ENCODE results near the gene LMF1.
"Not testable (repeated sequence)": the region's sequence is repeated elsewhere in the genome, so short reads cannot be mapped to it uniquely, and the experiment has no call there.

LMF1 gene

DNA sequence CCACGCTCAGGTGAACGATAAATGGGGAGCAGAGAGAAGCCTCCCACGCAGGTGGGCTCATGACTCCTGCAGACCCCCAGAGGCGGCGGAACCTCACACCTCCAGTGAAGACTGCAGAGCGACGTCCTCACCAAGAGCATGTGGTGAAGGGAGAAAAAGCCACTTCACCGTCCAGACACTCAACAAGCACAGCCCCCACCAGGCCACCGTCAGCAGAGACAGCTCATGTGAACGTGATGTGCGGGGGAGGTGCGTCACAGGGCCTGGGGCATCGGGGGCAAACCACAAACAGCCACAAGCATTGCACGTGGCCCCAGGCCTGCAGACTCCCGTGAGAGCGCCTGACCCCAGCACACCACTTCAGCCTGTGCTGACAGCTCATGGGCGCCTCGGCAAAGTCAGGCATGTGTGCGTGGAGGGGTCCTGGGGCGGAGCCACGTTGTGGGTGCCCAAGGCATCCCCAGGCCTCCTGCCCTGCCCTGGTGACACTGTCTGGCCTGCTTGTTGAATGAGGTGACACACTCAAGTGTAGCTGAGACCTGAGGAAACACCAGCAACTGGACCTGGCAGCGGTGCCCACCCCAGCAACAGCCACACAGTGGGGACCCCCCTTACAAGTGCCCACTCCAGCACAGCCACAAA, 19.0 kb downstream of the LMF1 start:
- H2AFZ ChIP-seq (ENCODE audit: low read depth, low read length) = no peak overlapping the region
- no peak overlapping the region for H3K27ac ChIP-seq (ENCODE audit: low read length)
- H3K4me1 ChIP-seq (ENCODE audit: low read length) = no peaks in the 10 kb centered on the region
- no peaks in the 10 kb centered on the region for H3K9me3 ChIP-seq (ENCODE audit: insufficient read depth, low read length)
- no peak overlapping the region for H3K4me3 ChIP-seq (ENCODE audit: low read length)
- H4K20me1 ChIP-seq (ENCODE audit: insufficient read depth, low read length) = no peaks in the 10 kb centered on the region
- no peak overlapping the region for H3K4me2 ChIP-seq (ENCODE audit: low read length)
- H3K9ac ChIP-seq (ENCODE audit: low read length) = no peak overlapping the region
- H3K27me3 ChIP-seq (ENCODE audit: low read depth, low read length) = no peaks in the 10 kb centered on the region
- no peaks in the 10 kb centered on the region for H3K79me2 ChIP-seq (ENCODE audit: low read length)
- TF ChIP-seq, protein P1, sequence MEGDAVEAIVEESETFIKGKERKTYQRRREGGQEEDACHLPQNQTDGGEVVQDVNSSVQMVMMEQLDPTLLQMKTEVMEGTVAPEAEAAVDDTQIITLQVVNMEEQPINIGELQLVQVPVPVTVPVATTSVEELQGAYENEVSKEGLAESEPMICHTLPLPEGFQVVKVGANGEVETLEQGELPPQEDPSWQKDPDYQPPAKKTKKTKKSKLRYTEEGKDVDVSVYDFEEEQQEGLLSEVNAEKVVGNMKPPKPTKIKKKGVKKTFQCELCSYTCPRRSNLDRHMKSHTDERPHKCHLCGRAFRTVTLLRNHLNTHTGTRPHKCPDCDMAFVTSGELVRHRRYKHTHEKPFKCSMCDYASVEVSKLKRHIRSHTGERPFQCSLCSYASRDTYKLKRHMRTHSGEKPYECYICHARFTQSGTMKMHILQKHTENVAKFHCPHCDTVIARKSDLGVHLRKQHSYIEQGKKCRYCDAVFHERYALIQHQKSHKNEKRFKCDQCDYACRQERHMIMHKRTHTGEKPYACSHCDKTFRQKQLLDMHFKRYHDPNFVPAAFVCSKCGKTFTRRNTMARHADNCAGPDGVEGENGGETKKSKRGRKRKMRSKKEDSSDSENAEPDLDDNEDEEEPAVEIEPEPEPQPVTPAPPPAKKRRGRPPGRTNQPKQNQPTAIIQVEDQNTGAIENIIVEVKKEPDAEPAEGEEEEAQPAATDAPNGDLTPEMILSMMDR (IDR thresholded peaks at IDR 0.05; ENCODE audit: low read depth, low read length) = no peak
- no peak for TF ChIP-seq EZH2phosphoT487 (IDR thresholded peaks at IDR 0.05; ENCODE audit: low read depth)
- no peaks in the 10 kb centered on the region for H3K36me3 ChIP-seq (replicated peaks; ENCODE audit: low read depth, low read length)

DNA sequence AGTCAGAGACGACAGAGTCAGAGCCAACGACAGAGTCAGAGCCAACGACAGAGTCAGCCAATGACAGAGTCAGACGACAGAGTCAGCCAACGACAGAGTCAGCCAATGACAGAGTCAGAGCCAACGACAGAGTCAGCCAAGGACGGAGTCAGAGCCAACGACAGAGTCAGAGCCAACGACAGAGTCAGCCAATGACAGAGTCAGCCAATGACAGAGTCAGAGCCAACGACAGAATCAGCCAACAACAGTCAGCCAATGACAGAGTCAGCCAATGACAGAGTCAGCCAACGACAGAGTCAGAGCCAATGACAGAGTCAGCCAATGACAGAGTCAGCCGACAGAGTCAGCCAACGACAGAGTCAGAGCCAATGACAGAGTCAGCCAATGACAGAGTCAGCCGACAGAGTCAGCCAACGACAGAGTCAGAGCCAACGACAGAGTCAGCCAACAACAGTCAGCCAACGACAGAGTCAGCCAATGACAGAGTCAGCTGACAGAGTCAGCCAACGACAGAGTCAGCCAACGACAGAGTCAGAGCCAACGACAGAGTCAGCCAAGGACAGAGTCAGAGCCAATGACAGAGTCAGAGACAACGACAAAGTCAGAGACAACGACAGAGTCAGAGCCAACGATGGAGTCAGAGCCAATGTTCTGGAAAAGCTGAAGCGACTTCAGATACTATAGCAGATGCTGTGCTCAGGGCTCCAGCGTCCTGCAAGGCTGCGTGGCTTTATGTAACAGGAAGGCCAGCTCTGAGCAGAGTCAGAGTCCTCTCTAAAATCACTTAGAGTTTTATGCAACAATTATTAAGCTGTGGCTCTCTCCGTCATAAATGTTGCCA, 19.8 kb downstream of the LMF1 start:
- not testable (repeated sequence) for H3K36me3 ChIP-seq (replicated peaks; ENCODE audit: low read depth, low read length); H3K27ac ChIP-seq (ENCODE audit: low read length); H2AFZ ChIP-seq (ENCODE audit: low read depth, low read length); H3K4me1 ChIP-seq (ENCODE audit: low read length); H3K9ac ChIP-seq (ENCODE audit: low read length); H3K4me2 ChIP-seq (ENCODE audit: low read length); H3K27me3 ChIP-seq (ENCODE audit: low read depth, low read length); H3K79me2 ChIP-seq (ENCODE audit: low read length); H3K4me3 ChIP-seq (ENCODE audit: low read length); H4K20me1 ChIP-seq (ENCODE audit: insufficient read depth, low read length); H3K9me3 ChIP-seq (ENCODE audit: insufficient read depth, low read length)

DNA sequence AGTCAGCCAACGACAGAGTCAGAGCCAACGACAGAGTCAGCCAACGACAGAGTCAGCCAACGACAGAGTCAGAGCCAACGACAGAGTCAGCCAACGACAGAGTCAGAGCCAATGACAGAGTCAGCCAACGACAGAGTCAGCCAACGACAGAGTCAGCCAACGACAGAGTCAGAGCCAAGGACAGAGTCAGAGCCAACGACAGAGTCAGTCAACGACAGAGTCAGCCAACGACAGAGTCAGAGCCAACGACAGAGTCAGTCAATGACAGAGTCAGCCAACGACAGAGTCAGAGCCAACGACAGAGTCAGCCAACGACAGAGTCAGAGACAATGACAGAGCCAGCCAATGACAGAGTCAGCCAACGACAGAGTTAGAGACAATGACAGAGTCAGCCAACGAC, 22.0 kb downstream of the LMF1 start:
- H3K9ac ChIP-seq (ENCODE audit: low read length); H3K27me3 ChIP-seq (ENCODE audit: low read depth, low read length); H3K79me2 ChIP-seq (ENCODE audit: low read length); H2AFZ ChIP-seq (ENCODE audit: low read depth, low read length); H3K4me3 ChIP-seq (ENCODE audit: low read length); H3K4me1 ChIP-seq (ENCODE audit: low read length); H3K36me3 ChIP-seq (replicated peaks; ENCODE audit: low read depth, low read length); H3K4me2 ChIP-seq (ENCODE audit: low read length); H4K20me1 ChIP-seq (ENCODE audit: insufficient read depth, low read length); H3K9me3 ChIP-seq (ENCODE audit: insufficient read depth, low read length); H3K27ac ChIP-seq (ENCODE audit: low read length): not testable (repeated sequence)

DNA sequence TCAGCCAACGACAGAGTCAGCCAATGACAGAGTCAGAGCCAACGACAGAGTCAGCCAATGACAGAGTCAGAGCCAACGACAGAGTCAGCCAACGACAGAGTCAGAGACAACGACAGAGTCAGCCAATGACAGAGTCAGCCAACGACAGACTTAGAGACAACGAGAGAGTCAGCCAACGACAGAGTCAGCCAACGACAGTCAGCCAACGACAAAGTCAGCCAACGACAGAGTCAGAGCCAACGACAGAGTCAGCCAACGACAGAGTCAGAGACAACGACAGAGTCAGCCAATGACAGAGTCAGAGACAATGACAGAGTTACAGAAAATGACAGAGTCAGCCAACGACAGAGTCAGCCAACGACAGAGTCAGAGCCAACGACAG, 22.9 kb downstream of the LMF1 start:
- not testable (repeated sequence) for H4K20me1 ChIP-seq (ENCODE audit: insufficient read depth, low read length); H3K4me3 ChIP-seq (ENCODE audit: low read length); H3K27me3 ChIP-seq (ENCODE audit: low read depth, low read length); H3K4me2 ChIP-seq (ENCODE audit: low read length); H3K4me1 ChIP-seq (ENCODE audit: low read length); H3K9ac ChIP-seq (ENCODE audit: low read length); H2AFZ ChIP-seq (ENCODE audit: low read depth, low read length); H3K79me2 ChIP-seq (ENCODE audit: low read length); H3K36me3 ChIP-seq (replicated peaks; ENCODE audit: low read depth, low read length); H3K27ac ChIP-seq (ENCODE audit: low read length); H3K9me3 ChIP-seq (ENCODE audit: insufficient read depth, low read length)

DNA sequence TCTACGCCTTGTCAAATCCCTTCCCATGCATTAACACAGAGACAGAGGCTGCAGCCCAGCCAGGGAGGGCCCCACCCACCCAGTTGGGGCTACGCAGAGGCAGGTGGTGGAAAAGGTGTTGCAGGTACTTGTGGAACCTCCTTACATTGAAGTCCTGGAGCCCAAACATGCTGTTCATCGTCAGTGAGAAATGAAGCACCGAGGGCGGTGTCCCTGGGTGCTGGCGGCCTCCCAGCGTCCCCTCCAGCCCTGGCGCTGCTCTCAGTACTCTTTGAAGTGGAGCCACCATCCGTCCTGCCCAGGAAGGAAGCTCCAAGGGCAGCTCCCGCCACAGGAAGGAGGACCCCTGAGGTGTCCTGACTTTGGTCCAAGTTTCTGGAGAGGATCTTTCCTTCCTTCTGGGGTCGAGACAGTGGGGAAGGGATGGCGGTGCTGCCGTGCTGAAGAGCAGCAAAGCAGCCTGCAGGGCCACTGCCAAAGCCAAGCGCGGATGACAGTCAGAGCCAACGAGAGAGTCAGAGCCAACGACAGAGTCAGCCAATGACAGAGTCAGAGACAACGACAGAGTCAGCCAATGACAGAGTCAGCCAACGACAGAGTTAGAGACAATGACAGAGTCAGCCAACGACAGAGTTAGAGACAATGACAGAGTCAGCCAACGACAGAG, 23.4 kb downstream of the LMF1 start:
- no peak overlapping the region for H2AFZ ChIP-seq (ENCODE audit: low read depth, low read length)
- H3K9ac ChIP-seq (ENCODE audit: low read length) = no peak overlapping the region
- no peaks in the 10 kb centered on the region for H4K20me1 ChIP-seq (ENCODE audit: insufficient read depth, low read length)
- H3K9me3 ChIP-seq (ENCODE audit: insufficient read depth, low read length) = no peaks in the 10 kb centered on the region
- H3K4me3 ChIP-seq (ENCODE audit: low read length) = no peak overlapping the region
- no peaks in the 10 kb centered on the region for H3K79me2 ChIP-seq (ENCODE audit: low read length)
- no peak overlapping the region for H3K4me2 ChIP-seq (ENCODE audit: low read length)
- H3K27me3 ChIP-seq (ENCODE audit: low read depth, low read length) = no peaks in the 10 kb centered on the region
- TF ChIP-seq, protein P1 (IDR thresholded peaks at IDR 0.05; ENCODE audit: low read depth, low read length) = no peak
- H3K27ac ChIP-seq (ENCODE audit: low read length) = no peak overlapping the region
- no peaks in the 10 kb centered on the region for H3K36me3 ChIP-seq (replicated peaks; ENCODE audit: low read depth, low read length)
- H3K4me1 ChIP-seq (ENCODE audit: low read length) = no peaks in the 10 kb centered on the region
